GM21619 (cell line): ENCODE data around the gene BARHL2.

Experiments used
- ATAC-seq: cut with Tn5 transposase; IDR thresholded peaks from one replicate; pipeline ENCODE4 v1.9.1; 2021; ENCODE audit not compliant: unreplicated experiment

The BARHL2 gene

GRCh38 chr1:90711696-90712095 is 5.4 kb downstream of the BARHL2 start:
- no peak for ATAC-seq

DNA sequence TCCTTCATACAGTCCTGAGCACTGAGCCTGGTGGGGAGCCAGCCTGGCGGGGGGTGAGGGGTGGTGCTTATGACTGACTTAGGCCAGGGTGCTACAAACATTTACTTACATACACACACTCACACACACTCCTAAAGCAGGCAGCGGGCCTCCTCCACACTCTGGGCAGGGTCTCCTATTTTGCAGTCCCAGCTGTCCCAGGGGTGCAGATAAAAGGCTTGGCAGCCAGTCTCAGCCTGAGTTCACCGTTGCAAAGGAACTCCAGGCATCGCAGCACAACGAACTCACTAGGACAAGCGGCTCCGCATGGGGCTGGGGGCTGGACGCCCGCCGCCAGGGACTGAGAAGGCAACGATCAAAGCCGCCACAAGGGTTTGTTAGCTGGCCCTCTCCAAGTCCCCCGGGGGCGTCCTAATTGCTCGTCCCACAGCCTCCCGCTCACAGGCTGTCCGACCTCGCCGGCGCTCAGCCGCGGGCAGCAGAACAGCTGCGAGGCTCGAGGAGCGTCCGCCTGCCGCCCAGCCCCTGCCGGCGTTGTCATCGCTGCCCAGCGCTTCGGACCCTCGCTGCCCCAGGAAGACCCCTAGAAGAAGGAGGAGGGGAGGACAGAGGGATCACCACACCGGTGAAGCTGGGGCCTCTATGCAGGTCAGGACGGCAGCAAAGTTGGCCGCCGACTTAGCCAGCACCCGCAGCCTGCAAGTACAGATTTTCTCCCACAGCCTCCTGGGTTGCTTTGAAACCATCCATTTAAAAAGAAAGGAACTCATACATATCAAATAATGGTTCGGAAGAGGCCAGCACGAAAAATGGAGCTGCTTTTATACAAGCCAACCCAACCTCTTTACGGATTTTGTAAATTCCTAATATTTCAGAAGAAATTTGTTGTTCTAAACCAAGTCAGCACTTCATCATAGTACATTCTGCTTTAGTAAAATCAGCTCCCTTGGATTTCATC is 6.2 kb downstream of the BARHL2 start:
- ATAC-seq: no peak

DNA sequence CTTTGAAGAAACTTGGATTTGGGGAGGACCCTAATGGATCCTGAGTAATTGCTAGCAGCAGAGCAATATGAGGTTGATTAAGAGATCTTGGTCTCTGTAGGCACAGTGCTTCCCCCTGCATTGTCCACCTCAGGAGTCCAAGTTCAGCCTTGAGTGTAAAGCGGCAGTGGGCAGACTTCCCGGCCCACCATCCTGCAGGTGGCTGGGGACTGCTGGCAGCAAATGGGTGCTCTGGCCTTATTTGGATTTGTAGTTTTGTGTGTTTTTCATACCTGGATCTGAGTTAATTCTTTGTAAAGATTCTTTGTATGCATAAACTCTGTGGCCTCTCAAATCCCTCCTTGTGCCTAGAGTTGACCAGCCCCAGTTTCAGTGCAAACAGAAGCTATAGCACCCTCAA is 7.6 kb downstream of the BARHL2 start:
- ATAC-seq: no peak

- no peak for ATAC-seq
Measured at GRCh38 chr1:90708826-90709225, 8.3 kb downstream of the BARHL2 start.

DNA sequence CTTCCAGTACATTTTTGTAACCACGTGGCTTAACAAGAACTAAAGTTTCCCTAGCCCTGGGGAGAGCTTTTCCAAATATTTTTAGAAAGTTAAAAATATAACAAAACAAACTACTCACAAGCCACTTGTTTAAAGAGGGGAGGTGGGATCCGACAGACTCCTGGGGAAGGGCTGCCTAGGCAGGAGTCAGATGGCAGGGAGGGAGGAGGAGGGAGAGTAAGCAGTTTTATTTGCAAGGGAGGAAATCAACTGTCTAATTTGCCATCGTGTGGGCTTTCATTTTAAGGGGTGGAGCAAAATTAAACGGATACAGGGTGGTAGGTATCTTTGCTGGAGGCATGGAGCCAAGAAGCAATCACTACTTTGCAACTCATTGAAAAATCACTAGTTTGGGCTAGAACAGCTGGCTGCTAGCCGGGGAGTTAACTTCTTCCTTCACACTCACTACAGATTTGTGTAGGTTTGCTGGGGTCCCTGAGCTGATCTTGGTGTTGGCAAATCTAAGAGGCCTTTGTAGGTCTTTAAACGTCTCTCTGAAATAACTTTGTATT is 8.8 kb downstream of the BARHL2 start:
- ATAC-seq: no peak

- ATAC-seq: no peak
Measured at GRCh38 chr1:90707363-90707710, 9.8 kb downstream of the BARHL2 start.

DNA sequence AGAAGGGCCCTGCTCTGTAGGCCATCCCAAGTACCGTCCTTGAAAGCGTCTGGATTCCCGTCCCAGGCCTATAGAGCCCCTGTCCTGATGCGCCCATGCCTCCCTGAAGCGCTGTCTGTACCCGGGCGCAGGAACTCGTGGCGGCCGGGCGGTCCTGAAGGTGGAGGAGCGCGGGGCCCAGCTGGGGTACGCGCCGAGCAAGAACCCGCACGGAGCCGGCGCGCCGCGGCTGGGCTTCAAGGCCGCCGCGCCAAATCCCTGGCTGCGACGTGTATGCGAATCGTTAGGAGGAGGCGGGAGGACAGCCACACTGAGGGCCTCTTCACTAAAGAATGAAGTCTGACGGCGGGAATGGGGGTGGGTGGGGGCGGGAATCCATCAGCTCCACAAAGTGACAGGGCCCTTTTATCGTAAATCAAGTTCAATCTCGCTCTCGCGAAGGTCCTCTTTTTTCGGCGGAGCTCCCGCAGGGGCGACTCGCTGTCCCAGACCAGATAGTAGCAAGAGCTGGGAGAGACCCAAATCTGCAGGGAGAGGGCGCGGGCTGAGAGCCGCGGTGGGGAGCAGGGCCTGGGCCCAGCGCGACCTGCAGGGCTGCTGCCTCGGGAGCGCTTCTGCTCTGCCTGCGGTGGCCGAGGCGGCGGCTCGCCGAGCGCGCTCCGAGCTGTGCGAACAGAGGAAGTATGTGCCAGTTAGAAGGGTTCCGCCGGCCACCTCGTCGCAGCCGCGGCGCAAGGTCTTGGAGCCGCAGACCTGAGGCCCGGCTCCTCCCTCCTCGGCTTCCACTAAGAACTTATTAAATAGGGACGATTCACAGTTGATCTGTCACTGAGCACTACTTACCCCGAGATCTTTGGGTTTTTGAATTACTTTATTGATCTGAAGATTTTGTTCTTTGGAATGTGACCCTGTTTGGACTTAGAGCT is 10.4 kb downstream of the BARHL2 start:
- no peak for ATAC-seq

GRCh38 chr1:90705956-90706355 is 11.1 kb downstream of the BARHL2 start:
- ATAC-seq: no peak

DNA sequence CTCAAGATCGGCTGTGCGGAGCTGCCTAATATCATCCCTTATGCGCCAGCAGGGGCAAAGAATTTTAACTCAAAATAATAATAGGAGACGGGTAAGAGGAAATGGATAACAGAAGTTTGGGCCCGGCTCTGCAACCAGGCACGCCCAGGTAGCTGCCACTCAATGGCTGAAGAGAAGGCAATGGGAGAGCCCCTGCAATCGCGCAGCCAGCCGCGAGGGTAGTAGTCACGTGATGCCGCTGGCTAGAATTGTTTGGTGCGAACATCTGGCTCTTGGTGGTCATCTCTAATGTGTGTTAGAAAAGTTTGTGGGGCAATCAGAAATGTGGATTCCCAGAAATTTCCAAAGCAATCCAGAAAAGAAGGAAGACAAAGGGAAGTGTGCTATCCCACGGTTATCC is 12.3 kb downstream of the BARHL2 start:
- ATAC-seq: no peak

- no peak for ATAC-seq
Measured at GRCh38 chr1:90694846-90695245, 22.3 kb downstream of the BARHL2 start.

GRCh38 chr1:90687747-90688146 is 29.4 kb downstream of the BARHL2 start:
- no peak for ATAC-seq

- ATAC-seq: no peak
Measured at GRCh38 chr1:90675161-90675847, 41.8 kb downstream of the BARHL2 start.

- no peak for ATAC-seq
Measured at GRCh38 chr1:90671741-90672140, 45.4 kb downstream of the BARHL2 start.

DNA sequence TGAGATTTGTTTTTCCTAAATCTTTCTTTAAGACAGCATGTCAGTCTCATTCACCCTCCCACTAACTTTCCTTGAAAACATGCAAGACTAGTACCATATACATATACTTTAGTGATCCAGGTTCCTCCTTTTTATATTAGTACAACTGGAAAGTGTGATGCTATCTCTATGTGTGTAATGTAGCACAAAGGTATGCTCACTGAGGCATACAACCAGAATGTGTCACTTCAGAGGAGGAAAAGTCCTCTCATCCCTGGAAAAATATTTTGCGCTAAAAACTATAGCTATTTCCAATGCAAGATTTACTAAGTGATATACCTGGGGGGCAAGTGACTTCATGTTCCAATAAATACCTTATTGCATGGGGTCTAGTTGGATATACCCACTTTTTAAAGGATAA is 45.9 kb downstream of the BARHL2 start:
- no peak for ATAC-seq
